Fibroblast of pulmonary artery (primary cell): ENCODE measurements around the gene DCT.
"Not testable (repeated sequence)": the region's sequence is repeated elsewhere in the genome, so short reads cannot be mapped to it uniquely, and the experiment has no call there.

Source experiments
- DNase-seq: peaks from one replicate; pipeline ENCODE4 v3.0.0-alpha.2; 2010; ENCODE audit warnings: low read depth
- H3K4me3 ChIP-seq: replicated peaks from 2 replicates; pipeline ENCODE4 v1.5.1; 2011; ENCODE audit warnings: low read depth, mild to moderate bottlenecking, control low read depth, low read length, moderate library complexity
- CTCF ChIP-seq: IDR thresholded peaks from 2 replicates; pipeline ENCODE4 v1.5.1; 2011; ENCODE audit warnings: mild to moderate bottlenecking, control low read depth, low read length, inconsistent platforms; ENCODE audit errors: missing control alignments

The DCT gene

GRCh38 chr13:94479616-94480015 lies at the start of gene DCT:
TSS of gene DCT (minus strand) at chr13:94479682. CDS start at chr13:94479255, 427 bp downstream.
- H3K4me3 ChIP-seq, result no peak within 1 kb of the TSS
- no peak for DNase-seq
- TF ChIP-seq CTCF, result no peak

GRCh38 chr13:94526956-94527355 lies 47.5 kb upstream of the DCT start:
- not testable (repeated sequence) for H3K4me3 ChIP-seq, DNase-seq

- no peak for TF ChIP-seq CTCF
- no peak for DNase-seq
- H3K4me3 ChIP-seq, result no peak overlapping the region
Observed at GRCh38 chr13:94525781-94526180, 46.3 kb upstream of the DCT start.

GRCh38 chr13:94524407-94524806 lies 44.9 kb upstream of the DCT start:
- no peak for DNase-seq
- TF ChIP-seq CTCF, result no peak
- no peak overlapping the region for H3K4me3 ChIP-seq

- H3K4me3 ChIP-seq, result no peak overlapping the region
- TF ChIP-seq CTCF, result no peak
- DNase-seq, result no peak
Observed at GRCh38 chr13:94520001-94520400, 40.5 kb upstream of the DCT start.

- DNase-seq, result no peak
- TF ChIP-seq CTCF, result no peak
- H3K4me3 ChIP-seq, result no peak overlapping the region
Observed at GRCh38 chr13:94516456-94516855, 37.0 kb upstream of the DCT start.

GRCh38 chr13:94515911-94516310 lies 36.4 kb upstream of the DCT start:
- TF ChIP-seq CTCF, result no peak
- DNase-seq, result no peak
- no peak overlapping the region for H3K4me3 ChIP-seq

GRCh38 chr13:94515374-94515773 lies 35.9 kb upstream of the DCT start:
- DNase-seq, result no peak
- TF ChIP-seq CTCF, result no peak
- H3K4me3 ChIP-seq, result no peak overlapping the region
